Left renal cortex interstitium (tissue), 4 donors: ENCODE results near the gene UGT2A3. TPM values are rescaled to one million over a fixed set of nuclear protein-coding genes. Genes with fewer than 3 reads are reported as not detected.
A peak's percentile ranks its signal among the peaks of the same experiment; 100 is the strongest.
"Not testable (repeated sequence)": the region's sequence is repeated elsewhere in the genome, so short reads cannot be mapped to it uniquely, and the experiment has no call there.

Experiments
- DNase-seq, 4 donors: peaks; one replicate each; pipeline ENCODE4 v3.0.0-alpha.2; 2013; ENCODE audit warnings: low read depth in 4 of 4, low spot score in 2 of 4, missing footprints in 1 of 4
- polyA plus RNA-seq, 4 donors: library from polyadenylated mRNA; unstranded; fragments of 120-200 nt; gene quantifications; one replicate each; pipeline ENCODE4 v1.2.1, GENCODE V29; 2013; ENCODE audit not compliant: insufficient read length in 4 of 4

UGT2A3 gene
- polyA plus RNA-seq, result 100 to 1,000 TPM in 1 of 4 donors, 10 to 100 TPM in 3; 71.5 to 155 (median 93.8) TPM

- DNase-seq, result no peak
These were observed at the start of gene UGT2A3 for GRCh38 chr4:68951078-68951805. TSS of gene UGT2A3 (minus strand) at chr4:68951804. CDS start at chr4:68951760, 44 bp downstream.

DNA sequence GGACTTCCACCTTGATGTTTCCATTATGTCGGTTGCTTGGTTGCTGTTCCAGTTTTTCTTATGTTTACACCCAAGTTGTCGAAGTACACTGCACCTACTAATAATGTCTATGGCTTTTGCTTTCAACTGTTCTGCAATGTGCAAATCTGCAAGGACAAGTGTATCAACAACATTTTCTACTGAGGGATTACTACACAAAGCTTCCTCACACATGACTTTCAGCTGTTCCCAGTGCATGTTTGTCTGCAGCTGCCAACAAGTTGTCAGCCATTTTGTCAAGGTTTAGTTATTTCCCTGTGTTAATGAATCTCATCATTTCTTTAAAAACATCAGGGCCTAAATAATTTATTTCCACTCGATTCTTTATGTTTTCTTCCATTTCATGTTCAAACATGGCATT lies 45.4 kb upstream of the UGT2A3 start:
- DNase-seq, result no peak

DNA sequence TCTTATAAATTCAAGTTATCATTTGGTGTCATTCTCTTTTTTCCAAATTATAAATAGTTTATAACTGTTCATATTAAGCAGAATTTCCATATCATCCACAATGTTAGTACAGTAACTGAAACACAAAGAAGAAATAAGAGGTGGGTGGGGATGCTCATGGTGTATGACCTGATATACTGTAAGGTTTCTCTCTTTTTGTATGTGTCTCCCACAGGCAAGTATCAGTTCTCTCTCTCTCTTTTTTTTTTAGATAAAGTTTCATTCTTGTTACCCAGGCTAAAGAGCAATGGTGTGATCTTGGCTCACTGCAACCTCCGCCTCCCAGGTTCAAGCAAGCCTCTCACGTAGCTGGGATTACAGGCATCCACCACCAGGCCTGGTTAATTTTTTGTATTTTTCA lies 43.7 kb upstream of the UGT2A3 start:
- DNase-seq, result no peak

DNA sequence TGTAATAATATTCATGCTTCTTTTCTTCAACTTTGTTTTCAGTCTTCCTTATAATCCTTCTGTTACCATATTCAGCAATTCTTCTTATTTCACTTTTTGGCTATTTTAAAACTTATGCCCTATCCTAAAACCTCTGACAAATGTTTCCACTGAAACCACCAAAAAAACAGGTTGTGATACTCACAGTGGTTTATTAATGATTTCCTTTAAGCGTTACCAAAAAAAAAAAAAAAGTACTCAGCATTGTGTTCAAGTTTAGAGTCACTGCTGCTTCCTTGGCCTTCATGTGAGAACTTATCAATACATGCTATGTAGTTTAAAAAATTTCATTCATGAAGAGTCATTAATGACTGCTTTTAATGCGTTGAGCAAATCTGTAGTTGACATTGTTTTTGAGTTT lies 35.4 kb upstream of the UGT2A3 start:
- no peak for DNase-seq

GRCh38 chr4:68985442-68985841 lies 33.8 kb upstream of the UGT2A3 start:
- DNase-seq, result no peak

GRCh38 chr4:68984947-68985346 lies 33.3 kb upstream of the UGT2A3 start:
- no peak for DNase-seq

GRCh38 chr4:68963374-68963773 lies 11.8 kb upstream of the UGT2A3 start:
- peak in 1 of 4 donors; percentile 13 for DNase-seq

GRCh38 chr4:68962868-68963267 lies 11.3 kb upstream of the UGT2A3 start:
- no peak for DNase-seq

GRCh38 chr4:68960294-68961163 lies 8.9 kb upstream of the UGT2A3 start:
- no peak for DNase-seq

- DNase-seq, result not testable (repeated sequence)
These were observed 7.5 kb upstream of the UGT2A3 start for GRCh38 chr4:68959085-68959484.

DNA sequence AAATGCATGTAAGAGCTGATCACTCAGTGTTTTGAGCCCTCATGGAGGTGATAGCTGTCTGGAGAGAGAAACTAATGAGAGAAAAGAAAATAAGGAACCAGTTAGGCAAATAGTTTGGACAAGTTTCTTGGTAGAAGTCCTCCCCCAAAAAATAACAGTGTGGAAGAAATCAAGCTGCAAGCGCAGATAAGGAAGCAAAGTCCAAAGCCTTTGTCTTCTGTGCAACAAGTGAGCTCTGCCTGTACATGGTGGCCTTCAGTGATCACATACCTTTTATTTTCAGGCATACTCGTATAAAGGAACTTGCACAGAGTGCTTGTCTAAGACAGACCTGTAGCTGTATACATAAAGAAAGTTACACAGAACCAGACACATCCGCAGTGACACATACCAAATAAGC lies 2.5 kb upstream of the UGT2A3 start:
- DNase-seq, result no peak

DNA sequence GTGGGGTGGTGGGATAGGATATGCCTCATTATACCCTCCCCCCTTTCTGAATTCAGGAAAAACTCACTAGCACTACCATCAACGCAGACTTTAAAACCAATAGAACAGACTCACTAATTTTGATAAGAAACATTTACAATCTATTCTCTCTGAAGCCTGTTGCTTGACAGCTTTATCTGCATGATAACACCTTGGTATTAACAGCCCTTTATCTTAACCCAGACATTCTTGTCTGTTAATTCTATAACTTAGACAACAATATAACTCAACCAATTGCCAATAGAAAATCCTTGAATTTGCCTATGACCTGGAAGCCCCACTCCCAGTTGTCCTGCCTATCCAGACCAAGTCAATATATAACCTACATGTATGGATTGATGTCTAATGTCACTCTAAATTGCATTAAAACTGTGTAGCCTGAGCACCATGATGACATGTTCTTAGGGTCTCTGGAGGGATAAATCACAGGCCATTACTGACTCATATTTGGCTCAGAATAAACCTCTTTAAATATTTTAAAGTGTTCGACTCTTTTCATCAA lies 1.5 kb upstream of the UGT2A3 start:
- DNase-seq, result no peak

- no peak for DNase-seq
These were observed 392 bp upstream of the UGT2A3 start for GRCh38 chr4:68951806-68952585.

GRCh38 chr4:68950033-68950432 lies 1.6 kb downstream of the UGT2A3 start:
- no peak for DNase-seq

- DNase-seq, result no peak
These were observed 2.6 kb downstream of the UGT2A3 start for GRCh38 chr4:68948985-68949384.

DNA sequence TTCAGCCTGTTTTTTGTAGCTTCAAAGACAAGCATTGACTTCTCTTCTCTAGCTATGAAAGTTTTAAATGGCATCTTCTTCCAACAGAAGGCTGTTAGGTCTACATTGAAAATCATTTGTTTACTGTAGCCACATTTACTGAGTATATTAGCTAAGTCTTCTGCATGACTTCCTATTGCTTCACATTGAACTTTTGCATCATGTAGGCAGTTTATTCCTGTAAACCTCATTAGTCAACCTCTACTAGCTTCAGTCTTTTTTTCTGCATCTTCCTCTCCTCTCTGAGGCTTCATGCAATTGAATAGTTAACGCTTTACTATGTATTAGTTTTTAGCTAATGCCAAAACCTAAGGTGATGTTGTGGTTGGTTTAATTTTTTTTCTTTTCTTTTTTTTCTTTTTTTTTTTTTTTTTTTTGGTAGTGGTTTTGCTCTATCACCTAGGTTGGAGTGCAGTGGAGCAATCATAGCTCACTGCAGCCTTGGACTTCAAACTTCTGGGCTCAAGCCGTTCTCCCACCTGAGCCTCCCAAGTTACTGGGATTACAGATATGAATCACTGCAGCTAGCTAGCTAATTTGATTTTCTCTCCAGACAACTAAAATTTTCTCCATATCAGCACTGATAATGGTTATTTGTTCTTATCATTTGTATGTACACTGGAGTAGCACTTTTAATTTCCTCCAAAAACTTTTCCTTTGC lies 3.4 kb downstream of the UGT2A3 start:
- DNase-seq, result no peak

DNA sequence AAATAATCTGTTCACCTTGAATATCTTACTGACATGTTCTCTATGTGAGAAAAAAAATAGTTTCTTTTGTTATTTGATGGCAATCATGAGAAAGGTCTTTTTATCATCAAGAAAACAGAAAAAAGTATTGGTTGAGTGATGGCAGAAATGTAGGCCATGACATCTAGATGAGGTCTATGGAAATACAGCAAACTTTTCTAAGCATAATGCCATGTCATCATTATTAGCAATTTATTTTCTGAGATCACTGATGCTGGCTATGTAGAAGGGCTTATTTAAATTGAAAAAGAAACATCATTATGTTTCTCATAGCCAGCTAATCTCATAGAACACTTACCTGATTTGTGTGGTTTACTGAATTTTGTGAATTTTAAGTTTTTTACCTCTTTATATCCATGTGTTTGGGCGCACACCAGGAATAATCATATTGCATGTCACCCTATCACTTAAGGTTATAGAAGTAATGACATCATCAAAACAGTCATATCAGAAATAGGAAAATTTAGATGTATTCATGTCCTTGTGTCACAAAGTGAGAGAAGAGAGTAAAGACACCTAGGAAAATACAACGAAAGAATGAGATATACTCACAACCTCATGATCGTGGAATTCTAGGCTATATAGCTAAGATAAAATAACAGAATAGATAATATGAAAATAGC lies 22.4 kb downstream of the UGT2A3 start:
- no peak for DNase-seq

DNA sequence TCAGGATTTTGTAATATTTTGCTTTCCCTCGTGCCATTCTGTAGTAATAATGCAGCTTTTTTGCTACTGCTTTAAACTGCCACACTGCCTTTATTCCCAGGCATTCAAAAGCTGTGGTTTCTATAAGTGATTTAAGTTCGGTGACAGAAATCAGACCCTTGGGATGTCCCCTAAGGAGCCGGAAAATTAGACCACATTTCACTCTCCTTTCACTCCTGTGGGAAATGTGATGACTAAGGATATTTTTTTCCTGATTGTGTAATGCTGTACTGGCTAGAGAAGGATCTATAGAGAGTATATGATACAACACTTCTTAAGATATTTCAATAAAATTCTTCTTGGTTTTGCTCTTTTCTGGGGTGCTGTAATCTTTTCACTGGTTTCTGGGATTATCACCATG lies 24.4 kb downstream of the UGT2A3 start:
- no peak for DNase-seq

GRCh38 chr4:68922202-68922601 lies 29.4 kb downstream of the UGT2A3 start:
- DNase-seq, result not testable (repeated sequence)

DNA sequence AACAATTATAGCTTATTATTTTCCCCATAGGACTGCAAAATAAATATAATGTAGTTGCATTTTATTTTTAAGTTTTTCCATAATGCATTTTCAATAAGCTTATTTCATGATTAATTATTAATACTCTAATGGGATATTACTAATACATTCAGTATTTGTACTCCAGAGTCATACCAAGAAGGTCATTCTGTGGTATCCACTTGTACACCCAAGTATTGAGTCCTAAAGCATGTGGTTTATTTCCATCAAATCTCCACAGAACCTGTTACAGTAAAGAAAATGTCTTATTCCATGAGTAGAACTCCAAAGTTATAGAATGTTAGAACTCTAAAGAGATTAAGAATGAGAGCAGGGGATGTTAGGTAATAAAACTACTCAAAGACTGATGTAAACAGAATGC lies 30.6 kb downstream of the UGT2A3 start:
- DNase-seq, result no peak
